ENCODE results near the gene RASIP1.

RASIP1 gene

DNA sequence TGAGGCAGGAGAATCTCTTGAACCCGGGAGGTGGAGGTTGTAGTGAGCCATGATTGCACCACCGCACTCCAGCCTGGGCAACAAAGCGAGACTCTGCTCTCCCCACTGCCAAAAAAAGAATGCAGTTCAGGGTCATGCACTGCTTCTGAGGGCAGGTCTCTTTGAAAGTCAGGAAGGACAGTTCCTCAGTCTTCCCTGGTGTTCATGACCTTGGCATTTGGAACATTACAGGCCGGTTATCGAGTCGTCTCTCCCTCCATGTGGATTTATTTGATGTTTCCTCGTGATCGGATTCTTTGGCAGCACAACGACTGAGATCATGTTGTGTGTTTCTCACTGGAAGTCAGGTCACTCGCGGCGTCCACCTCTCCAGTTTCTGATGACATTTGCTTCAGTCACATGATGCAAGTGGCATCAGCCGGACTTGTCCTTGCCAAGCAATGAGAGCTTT, 32.1 kb upstream of the RASIP1 start:
- no peak for TF ChIP-seq CTCF (IDR thresholded peaks at IDR 0.05)

DNA sequence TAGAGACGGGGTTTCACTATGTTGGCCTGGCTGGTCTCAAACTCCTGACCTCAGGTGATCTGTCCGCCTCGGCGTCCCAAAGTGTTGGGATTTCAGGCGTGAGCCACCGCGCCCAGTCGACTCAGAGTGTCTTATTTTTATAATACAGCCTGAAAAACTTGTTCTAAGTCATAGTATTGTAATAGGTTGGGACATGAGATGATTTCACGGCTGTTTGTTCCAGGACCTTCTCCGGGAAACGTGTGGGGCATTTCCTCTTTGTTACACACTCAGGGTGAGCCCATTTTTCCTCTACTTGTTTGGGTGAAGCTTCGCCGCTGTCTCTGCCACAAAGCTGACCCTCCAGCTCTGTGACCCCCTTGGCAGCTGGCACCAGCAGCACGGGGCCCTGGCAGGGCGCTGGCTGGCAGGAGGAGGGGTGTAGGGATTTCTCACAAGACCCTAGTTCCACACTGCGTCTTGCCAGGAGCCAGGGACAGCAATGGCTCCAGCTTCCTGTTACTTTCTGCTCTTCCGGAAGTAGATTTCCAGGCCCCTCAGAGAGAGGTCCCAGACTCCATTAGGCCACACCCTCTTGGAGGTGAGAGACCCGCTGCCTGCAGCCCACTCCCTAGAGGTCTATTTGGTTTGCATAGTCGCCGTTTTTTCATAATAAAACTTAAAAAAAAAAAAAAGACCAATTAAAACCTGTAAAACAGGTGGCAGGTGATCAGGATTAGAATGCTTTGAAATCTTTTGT, 30.5 kb upstream of the RASIP1 start:
- TF ChIP-seq CTCF (IDR thresholded peaks at IDR 0.05) = no peak

GRCh38 chr19:48770266-48770665, 29.9 kb upstream of the RASIP1 start:
- no peak for TF ChIP-seq CTCF (IDR thresholded peaks at IDR 0.05)

DNA sequence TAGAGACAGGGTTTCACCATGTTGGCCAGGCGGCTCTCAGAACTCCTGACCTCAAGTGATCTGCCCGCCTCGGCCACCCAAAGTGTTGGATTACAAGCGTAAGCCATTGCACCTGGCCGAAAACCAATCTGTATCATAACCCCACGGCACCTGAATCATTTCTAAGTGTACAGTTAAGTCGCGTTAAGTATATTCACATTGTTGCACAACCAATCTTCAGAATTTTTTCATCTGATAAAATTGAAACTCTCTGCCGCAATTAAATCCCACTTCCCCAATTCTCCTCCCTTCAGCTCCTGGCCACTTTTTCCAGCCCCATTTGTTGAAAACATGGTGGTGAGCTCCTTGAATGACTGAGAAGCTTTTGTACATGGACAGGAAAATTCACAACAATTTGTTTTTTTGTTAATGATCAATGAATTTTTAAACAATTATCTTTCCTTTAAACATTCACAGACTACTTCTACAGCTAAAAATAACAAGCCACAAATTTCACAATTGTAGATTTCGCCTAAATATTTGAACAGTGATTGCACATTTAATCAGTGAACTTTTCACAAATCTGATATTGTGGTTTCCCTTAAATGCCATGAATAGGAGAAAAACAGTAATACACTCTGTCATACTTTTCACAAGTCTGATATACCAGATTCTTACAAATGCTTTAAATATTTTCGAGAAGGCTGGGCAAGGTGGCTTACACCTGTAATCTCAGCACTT, 28.7 kb upstream of the RASIP1 start:
- TF ChIP-seq CTCF (IDR thresholded peaks at IDR 0.05) = no peak

GRCh38 chr19:48760504-48761205, 20.2 kb upstream of the RASIP1 start:
- TF ChIP-seq CTCF (IDR thresholded peaks at IDR 0.05) = no peak

DNA sequence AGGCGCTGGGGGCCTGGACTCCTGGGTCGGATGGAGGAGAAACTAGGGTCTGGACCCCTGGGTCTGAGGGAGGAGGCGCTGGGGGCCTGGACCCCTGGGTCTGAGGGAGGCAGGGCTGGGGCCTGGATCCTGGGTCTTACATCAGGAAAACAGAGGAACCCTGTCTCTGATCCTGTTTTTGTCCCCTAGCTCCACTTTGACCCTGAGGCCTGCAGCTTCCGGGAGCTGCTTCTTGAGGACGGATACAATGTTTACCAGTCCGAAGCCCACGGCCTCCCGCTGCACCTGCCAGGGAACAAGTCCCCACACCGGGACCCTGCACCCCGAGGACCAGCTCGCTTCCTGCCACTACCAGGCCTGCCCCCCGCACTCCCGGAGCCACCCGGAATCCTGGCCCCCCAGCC, 17.3 kb upstream of the RASIP1 start:
- no peak for TF ChIP-seq CTCF (IDR thresholded peaks at IDR 0.05)

DNA sequence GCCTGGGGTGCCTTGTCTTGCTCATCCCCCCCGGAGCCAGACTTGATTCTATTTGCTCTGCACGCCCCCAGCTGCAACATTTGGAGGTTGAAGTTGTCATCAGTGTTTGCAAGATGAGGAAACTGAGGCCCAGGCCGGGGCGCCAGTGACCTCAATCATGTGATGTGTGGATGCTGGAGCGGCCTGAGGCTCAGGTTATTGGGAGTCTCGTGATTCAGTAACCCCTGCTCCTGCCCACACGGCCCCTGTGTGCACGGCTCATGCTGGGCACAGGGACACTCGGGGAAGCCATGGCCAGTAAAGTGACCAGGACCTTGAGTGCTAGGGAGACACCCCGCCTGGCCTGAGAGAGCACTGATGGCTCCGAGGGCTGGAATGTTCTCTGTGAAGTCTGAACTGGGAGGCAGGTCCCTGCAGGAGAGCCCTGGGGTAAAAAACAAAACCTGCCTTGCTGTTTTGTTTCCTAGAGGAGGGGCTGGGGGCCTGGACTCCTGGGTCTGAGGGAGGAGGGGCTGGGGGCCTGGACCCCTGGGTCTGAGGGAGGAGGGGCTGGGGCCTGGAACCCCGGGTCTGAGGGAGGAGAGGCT, 16.8 kb upstream of the RASIP1 start:
- no peak for TF ChIP-seq CTCF (IDR thresholded peaks at IDR 0.05)
